H9 (cell line): ENCODE data around the gene P3H2. TPM values are rescaled to one million over a fixed set of nuclear protein-coding genes. Genes with fewer than 3 reads are reported as not detected.

Experiments used
- DNase-seq: peaks from one replicate; pipeline ENCODE4 v3.0.0-alpha.2; 2017
- H2AFZ ChIP-seq: one replicate; pipeline ENCODE4 v1.6.1; 2013; ENCODE audit warnings: mild to moderate bottlenecking, low read length, control low read depth, moderate library complexity
- H2AK5ac ChIP-seq: 2 replicates; pipeline ENCODE4 v1.6.1; 2013; ENCODE audit warnings: low read length, control low read depth, mixed read lengths; ENCODE audit not compliant: insufficient read length
- H2BK120ac ChIP-seq: one replicate; pipeline ENCODE4 v1.6.1; 2013; ENCODE audit warnings: low read depth, mild to moderate bottlenecking, low read length, control low read depth, inconsistent platforms; ENCODE audit not compliant: poor library complexity, severe bottlenecking
- H2BK12ac ChIP-seq: 2 replicates; pipeline ENCODE4 v1.6.1; 2013; ENCODE audit warnings: low read length, control low read depth, mixed read lengths, low read depth; ENCODE audit not compliant: insufficient read length
- H2BK15ac ChIP-seq: 2 replicates; pipeline ENCODE4 v1.6.1; 2013; ENCODE audit warnings: low read depth, low read length, control low read depth
- H2BK20ac ChIP-seq: one replicate; pipeline ENCODE4 v1.6.1; 2013; ENCODE audit warnings: low read depth, mild to moderate bottlenecking, low read length, control low read depth, inconsistent platforms; ENCODE audit not compliant: poor library complexity, severe bottlenecking
- H2BK5ac ChIP-seq: 2 replicates; pipeline ENCODE4 v1.6.1; 2013; ENCODE audit warnings: low read length, control low read depth, mixed read lengths; ENCODE audit not compliant: insufficient read length
- H3K14ac ChIP-seq: 2 replicates; pipeline ENCODE4 v1.6.1; 2013; ENCODE audit warnings: low read length, control low read depth; ENCODE audit not compliant: insufficient read depth
- H3K18ac ChIP-seq: 2 replicates; pipeline ENCODE4 v1.6.1; 2013; ENCODE audit warnings: low read depth, mild to moderate bottlenecking, mixed read lengths, low read length, control low read depth; ENCODE audit not compliant: insufficient read length
- H3K23ac ChIP-seq: 2 replicates; pipeline ENCODE4 v1.6.1; 2013; ENCODE audit warnings: low read length, control low read depth, mixed read lengths, low read depth; ENCODE audit not compliant: insufficient read length
- H3K23me2 ChIP-seq: 2 replicates; pipeline ENCODE4 v1.6.1; 2013; ENCODE audit warnings: low read depth, mild to moderate bottlenecking, mixed read lengths, low read length, control low read depth; ENCODE audit not compliant: insufficient read length, poor library complexity, severe bottlenecking
- H3K27ac ChIP-seq: 2 replicates; pipeline ENCODE4 v1.5.1; 2013; ENCODE audit warnings: low read length, control low read depth, mixed read lengths, low read depth; ENCODE audit not compliant: insufficient read length
- H3K27me3 ChIP-seq: 2 replicates; pipeline ENCODE4 v1.6.1; 2013; ENCODE audit warnings: low read length, control low read depth, inconsistent platforms; ENCODE audit not compliant: insufficient read depth
- H3K4ac ChIP-seq: 2 replicates; pipeline ENCODE4 v1.6.1; 2013; ENCODE audit warnings: low read depth, mild to moderate bottlenecking, control low read depth, inconsistent platforms, low read length, moderate library complexity
- H3K4me1 ChIP-seq: 2 replicates; pipeline ENCODE4 v1.6.1; 2013; ENCODE audit warnings: low read length, control low read depth, inconsistent platforms; ENCODE audit not compliant: insufficient read depth
- H3K4me2 ChIP-seq: 2 replicates; pipeline ENCODE4 v1.6.1; 2013; ENCODE audit warnings: low read length, control low read depth, mixed read lengths; ENCODE audit not compliant: insufficient read length, insufficient read depth
- H3K56ac ChIP-seq: 2 replicates; pipeline ENCODE4 v1.6.1; 2013; ENCODE audit warnings: low read depth, mild to moderate bottlenecking, mixed read lengths, low read length, control low read depth; ENCODE audit not compliant: insufficient read length
- H3K79me1 ChIP-seq: 2 replicates; pipeline ENCODE4 v1.6.1; 2013; ENCODE audit warnings: low read depth, mild to moderate bottlenecking, moderate library complexity, low read length, control low read depth, inconsistent platforms; ENCODE audit not compliant: insufficient read depth, poor library complexity, severe bottlenecking
- H3K79me2 ChIP-seq: 2 replicates; pipeline ENCODE4 v1.6.1; 2013; ENCODE audit warnings: low read length, control low read depth, inconsistent platforms; ENCODE audit not compliant: insufficient read depth
- H3K9ac ChIP-seq: 2 replicates; pipeline ENCODE4 v1.6.1; 2013; ENCODE audit warnings: low read length, control low read depth, mixed read lengths; ENCODE audit not compliant: insufficient read length; ENCODE audit errors: extremely low read depth
- H3K9me3 ChIP-seq: one replicate; pipeline ENCODE4 v1.6.1; 2013; ENCODE audit warnings: low read depth, low read length, inconsistent platforms; ENCODE audit not compliant: control insufficient read depth
- H3T11ph ChIP-seq: one replicate; pipeline ENCODE4 v1.6.1; 2013; ENCODE audit warnings: mild to moderate bottlenecking, low read length, control low read depth, inconsistent platforms
- H4K20me1 ChIP-seq: one replicate; pipeline ENCODE4 v1.6.1; 2013; ENCODE audit not compliant: control insufficient read depth, insufficient read length, insufficient read depth
- H4K5ac ChIP-seq: 2 replicates; pipeline ENCODE4 v1.6.1; 2013; ENCODE audit warnings: low read depth, mild to moderate bottlenecking, mixed read lengths, low read length, control low read depth; ENCODE audit not compliant: insufficient read length
- H4K8ac ChIP-seq: replicated peaks from 2 replicates; pipeline ENCODE4 v1.6.1; 2013; ENCODE audit warnings: low read length, control low read depth, mixed read lengths, low read depth; ENCODE audit not compliant: insufficient read length
- H4K91ac ChIP-seq: 2 replicates; pipeline ENCODE4 v1.6.1; 2013; ENCODE audit warnings: low read depth, mild to moderate bottlenecking, moderate library complexity, mixed read lengths, low read length, control low read depth; ENCODE audit not compliant: insufficient read length
- H3K27ac Mint-ChIP-seq, 3 experiments: 2 replicates in 2 of 3; 3 replicates in 1 of 3; pipeline ENCODE4 v1.8.0; 2020 to 2021; ENCODE audit warnings: mixed read lengths in 3 of 3, mild to moderate bottlenecking in 1 of 3, moderate library complexity in 1 of 3
- H3K27me3 Mint-ChIP-seq: 2 replicates; pipeline ENCODE4 v1.8.0; 2021; ENCODE audit warnings: low read depth, mild to moderate bottlenecking, moderate library complexity, mixed read lengths
- H3K36me3 Mint-ChIP-seq, 3 experiments: 2 replicates in 2 of 3; 3 replicates in 1 of 3; pipeline ENCODE4 v1.8.0; 2020 to 2021; ENCODE audit warnings: low read depth in 3 of 3, mixed read lengths in 3 of 3; ENCODE audit not compliant: insufficient read depth in 1 of 3
- H3K4me1 Mint-ChIP-seq, 2 experiments: 2 replicates each; pipeline ENCODE4 v1.8.0; 2020; ENCODE audit warnings: mixed read lengths in 2 of 2
- H3K4me3 Mint-ChIP-seq, 2 experiments: 2 replicates in 1 of 2; 3 replicates in 1 of 2; pipeline ENCODE4 v1.8.0; 2020 to 2021; ENCODE audit warnings: mild to moderate bottlenecking in 2 of 2, mixed read lengths in 2 of 2, moderate library complexity in 1 of 2
- H3K9me3 Mint-ChIP-seq, 2 experiments: 2 replicates in 1 of 2; 3 replicates in 1 of 2; pipeline ENCODE4 v1.8.0; 2020; ENCODE audit warnings: mild to moderate bottlenecking in 2 of 2, mixed read lengths in 2 of 2, moderate library complexity in 1 of 2
- CTCF ChIP-seq: fragments of 200-600 bp; sonication (generic); conservative IDR thresholded peaks from 3 replicates; pipeline ENCODE4 v1.8.0; 2021; ENCODE audit warnings: antibody characterized with exemption, mild to moderate bottlenecking
- WGBS: extraction: QIAGEN DNeasy Blood & Tissue Kit; methylation state at CpG from one replicate; pipeline ENCODE4 v1.1.7; 2013; ENCODE audit warnings: missing lambda C conversion rate, low lambda C conversion rate, mixed read lengths; ENCODE audit not compliant: insufficient read length; ENCODE audit errors: extremely low coverage; 5-methylcytosine and 5-hydroxymethylcytosine counted together
- total RNA-seq: library from RNA; stranded (reverse); gene quantifications from 2 replicates; pipeline ENCODE4 v1.2.1, GENCODE V29; 2021

The P3H2 gene
- total RNA-seq, 1 experiment from 2014 or later: 41.5 TPM

- Histone ChIP-seq H3K23me2 (no peaks in the 10 kb centered on the region), H4K20me1 (no peaks in the 10 kb centered on the region), H3K79me2 (no peaks in the 10 kb centered on the region), H3K79me1 (no peaks in the 10 kb centered on the region), H3K14ac (no peak overlapping the region), H3K4me1 (peaks cover 3% of the 10 kb centered on the region; the same call in 1 of the 2 replicates), H3K27me3 (no peaks in the 10 kb centered on the region), H3K18ac (no peak overlapping the region), H3K4ac (no peak overlapping the region), H2BK20ac (no peak overlapping the region), H2BK15ac (no peak overlapping the region), H3K9me3 (no peaks in the 10 kb centered on the region), H2BK12ac (no peak overlapping the region), H2AK5ac (no peak overlapping the region), H3K9ac (no peak overlapping the region), H3K27ac (no peak overlapping the region), H3K4me2 (no peak overlapping the region), H2BK5ac (no peak overlapping the region), H3T11ph (no peak overlapping the region), H4K91ac (no peak overlapping the region), H2BK120ac (no peak overlapping the region), H4K8ac (no peak overlapping the region), H3K56ac (no peak overlapping the region), H4K5ac (no peak overlapping the region), H2AFZ (no peak overlapping the region), H3K23ac (no peak overlapping the region)
- WGBS: no CpG with 5 or more reads among the region's 6 CpGs
- Mint-ChIP-seq H3K27me3 (no peaks in the 10 kb centered on the region), H3K9me3 (no peaks in the 10 kb centered on the region), H3K4me3 (no peak overlapping the region), H3K27ac (no peak overlapping the region), H3K36me3 (no peaks in the 10 kb centered on the region), H3K4me1 (peaks cover 7 to 9% of the 10 kb centered on the region in 2 experiments)
- TF ChIP-seq CTCF: no peak
- no peak for DNase-seq
Measured at GRCh38 chr3:189927975-189928895, 192.5 kb downstream of the P3H2 start.
